GM23338 (cell line): Measurements from ENCODE around the gene PPFIBP1. TPM values are rescaled to one million over a fixed set of nuclear protein-coding genes. Genes with fewer than 3 reads are reported as not detected.

Source experiments
- ATAC-seq: fragments of 200-7000 bp; cut with Tn5 transposase; 3 replicates; pipeline ENCODE4 v1.9.1; 2020
- DNase-seq: peaks from one replicate; pipeline ENCODE4 v3.0.0-alpha.2; 2015; ENCODE audit warnings: low spot score
- H2AFZ ChIP-seq: fragments of 200-600 bp; sonication (generic); 2 replicates; pipeline ENCODE4 v1.8.0; 2016; ENCODE audit warnings: antibody characterized with exemption, mild to moderate bottlenecking, moderate library complexity
- H3F3A ChIP-seq: fragments of 200-600 bp; sonication (generic); replicated peaks from 2 replicates; pipeline ENCODE4 v1.8.0; 2017; ENCODE audit warnings: antibody characterized with exemption, mixed run types, low read depth
- H3K27ac ChIP-seq: fragments of 200-600 bp; sonication (generic); 2 replicates; pipeline ENCODE4 v1.6.1; 2016; ENCODE audit warnings: low read depth
- H3K27me3 ChIP-seq: fragments of 200-600 bp; sonication (generic); 2 replicates; pipeline ENCODE4 v1.8.0; 2016; ENCODE audit warnings: mild to moderate bottlenecking, mixed run types, moderate library complexity; ENCODE audit not compliant: insufficient read depth
- H3K36me3 ChIP-seq: fragments of 200-600 bp; sonication (generic); 2 replicates; pipeline ENCODE4 v1.8.0; 2016; ENCODE audit warnings: mild to moderate bottlenecking; ENCODE audit not compliant: insufficient read depth
- H3K4me1 ChIP-seq: fragments of 200-600 bp; sonication (generic); 2 replicates; pipeline ENCODE4 v1.8.0; 2016; ENCODE audit warnings: mild to moderate bottlenecking, moderate library complexity; ENCODE audit not compliant: insufficient read depth
- H3K4me2 ChIP-seq: fragments of 200-600 bp; sonication (generic); 2 replicates; pipeline ENCODE4 v1.7.1; 2017; ENCODE audit warnings: mixed run types
- H3K4me3 ChIP-seq: fragments of 200-600 bp; sonication (generic); 2 replicates; pipeline ENCODE4 v1.6.1; 2016; ENCODE audit warnings: mixed run types
- H3K79me2 ChIP-seq: fragments of 200-600 bp; sonication (generic); replicated peaks from 2 replicates; pipeline ENCODE4 v1.8.0; 2017; ENCODE audit warnings: mild to moderate bottlenecking; ENCODE audit not compliant: insufficient read depth
- H3K9me2 ChIP-seq: fragments of 200-600 bp; sonication (generic); 2 replicates; pipeline ENCODE4 v1.8.0; 2017; ENCODE audit not compliant: insufficient read depth
- H4K20me1 ChIP-seq: fragments of 200-600 bp; sonication (generic); replicated peaks from 2 replicates; pipeline ENCODE4 v1.8.0; 2017; ENCODE audit warnings: mild to moderate bottlenecking; ENCODE audit not compliant: insufficient read depth
- H3K27ac Mint-ChIP-seq: 2 replicates; pipeline ENCODE4 v1.8.0; 2020; ENCODE audit warnings: inconsistent platforms, mild to moderate bottlenecking, moderate library complexity, mixed read lengths
- H3K27me3 Mint-ChIP-seq: 3 replicates; pipeline ENCODE4 v1.8.0; 2022; ENCODE audit warnings: low read depth, mild to moderate bottlenecking, moderate library complexity, mixed read lengths, inconsistent platforms; ENCODE audit not compliant: insufficient read depth, poor library complexity
- H3K36me3 Mint-ChIP-seq: 3 replicates; pipeline ENCODE4 v1.8.0; 2021; ENCODE audit warnings: low read depth, mild to moderate bottlenecking, inconsistent platforms, moderate library complexity, mixed read lengths
- H3K4me1 Mint-ChIP-seq: 3 replicates; pipeline ENCODE4 v1.8.0; 2020; ENCODE audit warnings: mild to moderate bottlenecking, inconsistent platforms, mixed read lengths
- H3K4me3 Mint-ChIP-seq: 3 replicates; pipeline ENCODE4 v1.8.0; 2021; ENCODE audit warnings: moderate library complexity, mild to moderate bottlenecking, inconsistent platforms, mixed read lengths
- H3K9me3 Mint-ChIP-seq: 3 replicates; pipeline ENCODE4 v1.8.0; 2020; ENCODE audit warnings: moderate library complexity, mild to moderate bottlenecking, inconsistent platforms, mixed read lengths
- CREB1 ChIP-seq: fragments of 250-450 bp; sonication (Bioruptor Pico); IDR thresholded peaks from 2 replicates; pipeline ENCODE4 v1.5.0; 2020; ENCODE audit warnings: low read depth, mild to moderate bottlenecking, moderate library complexity
- CTCF ChIP-seq, 2 experiments: fragments of 200-600 bp in 1 of 2; sonication (generic) in 1 of 2; conservative IDR thresholded peaks; 2 replicates each; pipeline versions ENCODE4 v1.5.1 to v1.6.1; 2016 to 2017; ENCODE audit warnings: antibody characterized with exemption in 2 of 2, low read depth in 2 of 2, mild to moderate bottlenecking in 2 of 2, moderate library complexity in 1 of 2
- EZH2 ChIP-seq: fragments of 200-600 bp; sonication (generic); IDR thresholded peaks from one replicate; pipeline ENCODE4 v1.8.0; 2017; ENCODE audit warnings: antibody characterized with exemption, mild to moderate bottlenecking, low read depth; ENCODE audit not compliant: unreplicated experiment
- EZH2phosphoT487 ChIP-seq: fragments of 200-600 bp; sonication (generic); IDR thresholded peaks from one replicate; pipeline ENCODE4 v1.8.1; 2018; ENCODE audit warnings: antibody characterized with exemption; ENCODE audit not compliant: unreplicated experiment
- NANOG ChIP-seq: IDR thresholded peaks from 2 replicates; pipeline ENCODE4 v1.6.1; 2016; ENCODE audit warnings: antibody characterized with exemption, borderline replicate concordance
- POLR2AphosphoS5 ChIP-seq: IDR thresholded peaks from 2 replicates; pipeline ENCODE4 v1.6.1; 2016; ENCODE audit warnings: antibody characterized with exemption, low read depth
- ZNF114 ChIP-seq: fragments of 250-450 bp; sonication (Bioruptor Pico); IDR thresholded peaks from 2 replicates; pipeline ENCODE4 v1.5.0; 2020; ENCODE audit warnings: mild to moderate bottlenecking, moderate library complexity
- ZNF331 ChIP-seq: fragments of 250-450 bp; sonication (Bioruptor Pico); IDR thresholded peaks from 2 replicates; pipeline ENCODE4 v1.5.0; 2020; ENCODE audit warnings: low read depth, mild to moderate bottlenecking, moderate library complexity
- polyA plus RNA-seq: library from polyadenylated mRNA; unstranded; fragments of >200 nt; fragmentation: Nextera tagmentation; extraction: Ambion mirVana; gene quantifications from 2 replicates; pipeline ENCODE4 v1.2.1, GENCODE V29; 2016
- total RNA-seq: library from RNA; depleted of rRNA; stranded (reverse); fragments of >200 nt; shearing (Covaris generic); gene quantifications from 2 replicates; pipeline ENCODE4 v1.2.3, GENCODE V29; 2014
- TF ChIP-seq, protein P1 (sequence below): IDR thresholded peaks from one replicate; pipeline ENCODE4 v1.6.1; 2018; ENCODE audit warnings: antibody characterized with exemption; ENCODE audit not compliant: unreplicated experiment

The PPFIBP1 gene
- total and polyA plus RNA-seq, 2 experiments from 2014 or later: 33.2 to 41.9 TPM

- TF ChIP-seq CTCF (conservative IDR thresholded peaks at IDR 0.05; ENCODE audit: low read depth in 2 of 2) (no peak), EZH2phosphoT487 (no peak), POLR2AphosphoS5 (no peak), EZH2 (no peak), ZNF114 (CRISPR knock-in tag) (no peak)
Measured at GRCh38 chr12:27528788-27529187, 4.8 kb downstream of the PPFIBP1 start (continued).

DNA sequence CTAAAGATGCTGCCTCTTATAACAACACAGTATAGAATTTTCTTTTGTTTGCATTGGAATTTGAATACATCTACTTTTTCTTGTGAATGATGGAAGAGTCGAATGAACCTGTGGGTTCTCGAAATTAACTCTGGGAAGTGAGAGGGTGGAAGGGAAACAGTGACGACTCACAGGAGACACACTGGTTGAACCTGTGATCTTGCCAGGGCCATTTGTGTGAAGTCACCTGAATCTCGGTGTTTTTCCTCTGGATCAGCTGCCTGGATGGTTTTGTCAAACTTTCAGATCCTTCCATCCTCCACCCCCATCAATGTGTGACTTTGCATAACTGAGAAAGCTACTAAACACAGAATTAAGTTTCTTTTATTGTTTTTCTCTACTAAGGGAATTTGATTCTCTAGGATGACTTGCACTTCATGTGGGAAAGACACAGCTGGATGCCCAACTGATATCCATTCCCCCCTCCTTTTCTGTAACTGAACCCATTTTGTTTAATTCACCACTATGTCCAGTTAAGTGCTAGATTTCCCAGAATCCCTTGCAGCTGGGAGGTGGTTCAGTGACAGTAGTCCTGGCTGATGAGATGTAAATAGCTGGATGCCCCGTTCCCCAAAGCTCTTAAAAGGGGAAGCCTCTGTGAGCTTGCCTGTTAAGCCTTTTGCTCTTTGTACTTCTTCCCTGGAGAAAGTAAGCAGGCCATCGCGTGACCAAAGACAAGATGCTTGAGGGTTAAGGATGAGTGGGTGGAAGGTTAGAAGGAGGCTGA, 6.3 kb downstream of the PPFIBP1 start:
- H3K4me2 ChIP-seq: no peak overlapping the region
- peaks cover 36% of the 10 kb centered on the region for H3K4me1 Mint-ChIP-seq

More for the DNA sequence above, 6.3 kb downstream of the PPFIBP1 start:
- peaks cover 6% of the 10 kb centered on the region for H3K27me3 Mint-ChIP-seq
- H3K27me3 ChIP-seq: peaks cover 12% of the 10 kb centered on the region
- no peaks in the 10 kb centered on the region for H3K9me3 Mint-ChIP-seq
- no peak for TF ChIP-seq ZNF331 (CRISPR knock-in tag)
- TF ChIP-seq ZNF114 (CRISPR knock-in tag): no peak
- no peak for TF ChIP-seq NANOG
- TF ChIP-seq, protein P1, sequence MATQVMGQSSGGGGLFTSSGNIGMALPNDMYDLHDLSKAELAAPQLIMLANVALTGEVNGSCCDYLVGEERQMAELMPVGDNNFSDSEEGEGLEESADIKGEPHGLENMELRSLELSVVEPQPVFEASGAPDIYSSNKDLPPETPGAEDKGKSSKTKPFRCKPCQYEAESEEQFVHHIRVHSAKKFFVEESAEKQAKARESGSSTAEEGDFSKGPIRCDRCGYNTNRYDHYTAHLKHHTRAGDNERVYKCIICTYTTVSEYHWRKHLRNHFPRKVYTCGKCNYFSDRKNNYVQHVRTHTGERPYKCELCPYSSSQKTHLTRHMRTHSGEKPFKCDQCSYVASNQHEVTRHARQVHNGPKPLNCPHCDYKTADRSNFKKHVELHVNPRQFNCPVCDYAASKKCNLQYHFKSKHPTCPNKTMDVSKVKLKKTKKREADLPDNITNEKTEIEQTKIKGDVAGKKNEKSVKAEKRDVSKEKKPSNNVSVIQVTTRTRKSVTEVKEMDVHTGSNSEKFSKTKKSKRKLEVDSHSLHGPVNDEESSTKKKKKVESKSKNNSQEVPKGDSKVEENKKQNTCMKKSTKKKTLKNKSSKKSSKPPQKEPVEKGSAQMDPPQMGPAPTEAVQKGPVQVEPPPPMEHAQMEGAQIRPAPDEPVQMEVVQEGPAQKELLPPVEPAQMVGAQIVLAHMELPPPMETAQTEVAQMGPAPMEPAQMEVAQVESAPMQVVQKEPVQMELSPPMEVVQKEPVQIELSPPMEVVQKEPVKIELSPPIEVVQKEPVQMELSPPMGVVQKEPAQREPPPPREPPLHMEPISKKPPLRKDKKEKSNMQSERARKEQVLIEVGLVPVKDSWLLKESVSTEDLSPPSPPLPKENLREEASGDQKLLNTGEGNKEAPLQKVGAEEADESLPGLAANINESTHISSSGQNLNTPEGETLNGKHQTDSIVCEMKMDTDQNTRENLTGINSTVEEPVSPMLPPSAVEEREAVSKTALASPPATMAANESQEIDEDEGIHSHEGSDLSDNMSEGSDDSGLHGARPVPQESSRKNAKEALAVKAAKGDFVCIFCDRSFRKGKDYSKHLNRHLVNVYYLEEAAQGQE: no peak
- TF ChIP-seq CREB1 (CRISPR knock-in tag): no peak
- ATAC-seq (no peak), DNase-seq (peak; percentile 18)
- no peak overlapping the region; the same call in 1 of the 2 replicates for H3K27ac Mint-ChIP-seq
- H3K9me2 ChIP-seq: no peaks in the 10 kb centered on the region
- H3K36me3 ChIP-seq: no peaks in the 10 kb centered on the region
- H3K4me3 Mint-ChIP-seq: no peak overlapping the region
- H3K27ac ChIP-seq: no peak overlapping the region; the same call in 1 of the 2 replicates
- H3F3A ChIP-seq: no peaks in the 10 kb centered on the region
- H3K79me2 ChIP-seq: peaks cover 94% of the 10 kb centered on the region
- peaks cover 12% of the 10 kb centered on the region for H4K20me1 ChIP-seq
- no peaks in the 10 kb centered on the region for H3K36me3 Mint-ChIP-seq
- no peak overlapping the region for H3K4me3 ChIP-seq
- H3K4me1 ChIP-seq: peaks cover 28% of the 10 kb centered on the region
- H2AFZ ChIP-seq: no peak overlapping the region
